ENCODE results near the gene SIX4.
A peak's percentile ranks its signal among the peaks of the same experiment; 100 is the strongest.
"Not testable (repeated sequence)": the region's sequence is repeated elsewhere in the genome, so short reads cannot be mapped to it uniquely, and the experiment has no call there.

Gene SIX4

GRCh38 chr14:60738843-60739508, 14.8 kb upstream of the SIX4 start:
- Histone ChIP-seq H3K4me3 (ENCODE audit: low read depth, low read length) (no peak overlapping the region), H3K27ac (no peak overlapping the region), H3K27me3 (replicated peaks) (no peaks in the 10 kb centered on the region), H3K36me3 (replicated peaks) (no peaks in the 10 kb centered on the region)
- TF ChIP-seq CTCF (IDR thresholded peaks at IDR 0.05; ENCODE audit: low read depth, low read length, missing control alignments), result no peak
- in situ Hi-C loops (cut with HindIII; ENCODE audit: low pct_ligation_motif_present, low sequenced_read_pairs), result no loop called here
- no peak for DNase-seq

- H3K4me3 ChIP-seq (ENCODE audit: low read depth, low read length), result peak overlapping the region; percentile 82
- H3K27me3 ChIP-seq (replicated peaks), result no peaks in the 10 kb centered on the region
- no peak for TF ChIP-seq CTCF (IDR thresholded peaks at IDR 0.05; ENCODE audit: low read depth, low read length, missing control alignments)
- no peaks in the 10 kb centered on the region for H3K36me3 ChIP-seq (replicated peaks)
- in situ Hi-C loops (cut with HindIII; ENCODE audit: low pct_ligation_motif_present, low sequenced_read_pairs), result no loop called here
- peak; percentile 52 for DNase-seq
- H3K27ac ChIP-seq, result peak overlapping the region; percentile 7
Measured at GRCh38 chr14:60736494-60736893, 12.3 kb upstream of the SIX4 start.

GRCh38 chr14:60735416-60735815, 11.3 kb upstream of the SIX4 start:
- Histone ChIP-seq H3K4me3 (ENCODE audit: low read depth, low read length) (peak overlapping the region; percentile 82), H3K36me3 (replicated peaks) (no peaks in the 10 kb centered on the region), H3K27me3 (replicated peaks) (no peaks in the 10 kb centered on the region), H3K27ac (peak overlapping the region; percentile 50)
- DNase-seq, result no peak
- in situ Hi-C loops (cut with HindIII; ENCODE audit: low pct_ligation_motif_present, low sequenced_read_pairs), result no loop called here
- no peak for TF ChIP-seq CTCF (IDR thresholded peaks at IDR 0.05; ENCODE audit: low read depth, low read length, missing control alignments)

- H3K4me3 ChIP-seq (ENCODE audit: low read depth, low read length), result peak within 1 kb of the TSS; percentile 82
- H3K27me3 ChIP-seq (replicated peaks), result no peaks in the 10 kb centered on the region
- no peaks in the 10 kb centered on the region for H3K36me3 ChIP-seq (replicated peaks)
- DNase-seq, result peak; percentile 76
- in situ Hi-C loops (cut with HindIII; ENCODE audit: low pct_ligation_motif_present, low sequenced_read_pairs), result no loop called here
- TF ChIP-seq CTCF (IDR thresholded peaks at IDR 0.05; ENCODE audit: low read depth, low read length, missing control alignments), result peak; percentile 28
- H3K27ac ChIP-seq, result peak within 1 kb of the TSS; percentile 50
Measured at GRCh38 chr14:60734465-60735242, 10.5 kb upstream of the SIX4 start, which contains the start of gene MNAT1. MNAT1 (plus strand) TSS chr14:60734761; CDS start chr14:60734863, 102 bp downstream.

GRCh38 chr14:60732840-60733483, 8.8 kb upstream of the SIX4 start:
- no peaks in the 10 kb centered on the region for H3K27me3 ChIP-seq (replicated peaks)
- H3K36me3 ChIP-seq (replicated peaks), result no peaks in the 10 kb centered on the region
- H3K27ac ChIP-seq, result no peak overlapping the region
- no peak for DNase-seq
- no peak overlapping the region for H3K4me3 ChIP-seq (ENCODE audit: low read depth, low read length)
- no peak for TF ChIP-seq CTCF (IDR thresholded peaks at IDR 0.05; ENCODE audit: low read depth, low read length, missing control alignments)
- in situ Hi-C loops (cut with HindIII; ENCODE audit: low pct_ligation_motif_present, low sequenced_read_pairs), result no loop called here

GRCh38 chr14:60731291-60731690, 7.1 kb upstream of the SIX4 start:
- DNase-seq; H3K4me3 ChIP-seq (ENCODE audit: low read depth, low read length); in situ Hi-C loops (cut with HindIII; ENCODE audit: low pct_ligation_motif_present, low sequenced_read_pairs); H3K36me3 ChIP-seq (replicated peaks); H3K27me3 ChIP-seq (replicated peaks); H3K27ac ChIP-seq: not testable (repeated sequence)
